ENCODE data around the gene UNC45A.

- TF ChIP-seq CTCF (IDR thresholded peaks at IDR 0.05) (no peak), POLR2A (IDR thresholded peaks at IDR 0.05) (no peak)
These were observed 26.9 kb downstream of the UNC45A start for GRCh38 chr15:90962021-90962420.
